HG03354 (cell line): ENCODE measurements around the gene THBS3.
A peak's percentile ranks its signal among the peaks of the same experiment; 100 is the strongest.
"Not testable (repeated sequence)": the region's sequence is repeated elsewhere in the genome, so short reads cannot be mapped to it uniquely, and the experiment has no call there.

Experiments
- ATAC-seq: cut with Tn5 transposase; IDR thresholded peaks from one replicate; pipeline ENCODE4 v1.9.1; 2021; ENCODE audit warnings: mild to moderate bottlenecking; ENCODE audit not compliant: unreplicated experiment, poor library complexity, severe bottlenecking

Gene THBS3

DNA sequence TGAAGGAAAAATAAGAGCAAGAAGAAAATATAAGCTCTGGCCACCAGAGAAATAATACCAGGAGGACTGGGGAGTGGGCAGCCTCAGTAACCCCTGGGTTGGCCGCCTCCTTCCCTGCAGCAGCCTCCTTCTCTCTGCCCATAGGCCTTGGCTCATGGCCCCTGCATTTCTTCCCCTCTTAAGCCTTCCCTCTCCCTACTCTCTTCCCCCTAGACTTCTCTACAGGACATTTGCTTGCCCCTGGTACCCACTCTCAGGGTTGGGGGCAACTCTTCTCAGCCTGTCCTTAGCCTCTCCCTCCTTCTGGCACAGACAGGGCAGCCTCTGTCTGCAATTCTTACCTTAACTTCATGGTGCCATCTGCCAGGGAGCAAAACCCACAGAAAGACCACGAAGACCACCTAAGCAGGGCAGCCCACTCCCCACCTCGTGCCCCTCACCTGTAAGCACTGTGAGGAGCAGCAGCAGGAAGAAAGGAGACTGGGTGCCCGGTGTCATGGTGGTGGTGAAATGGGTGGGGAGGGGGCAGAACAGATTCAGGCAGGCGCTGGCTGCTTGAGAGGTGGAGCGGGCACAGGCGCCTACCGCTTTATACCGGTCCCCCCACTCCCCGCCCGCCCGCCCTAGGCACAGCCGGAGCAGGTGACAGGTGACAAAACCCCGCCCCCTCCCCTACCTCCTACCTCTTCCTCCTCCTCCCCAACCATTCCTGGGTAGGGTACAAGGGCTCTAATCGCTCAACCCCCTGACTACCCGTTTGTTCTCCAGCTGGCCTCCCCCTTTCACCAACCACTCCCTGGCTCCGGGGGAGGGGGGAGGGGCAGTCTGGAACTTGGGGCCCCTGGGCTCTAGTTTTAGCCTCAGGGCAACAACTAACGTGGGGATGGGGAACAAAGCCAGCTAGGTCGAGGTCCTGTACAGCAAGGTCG is 15.1 kb downstream of the THBS3 start:
- no peak for ATAC-seq

DNA sequence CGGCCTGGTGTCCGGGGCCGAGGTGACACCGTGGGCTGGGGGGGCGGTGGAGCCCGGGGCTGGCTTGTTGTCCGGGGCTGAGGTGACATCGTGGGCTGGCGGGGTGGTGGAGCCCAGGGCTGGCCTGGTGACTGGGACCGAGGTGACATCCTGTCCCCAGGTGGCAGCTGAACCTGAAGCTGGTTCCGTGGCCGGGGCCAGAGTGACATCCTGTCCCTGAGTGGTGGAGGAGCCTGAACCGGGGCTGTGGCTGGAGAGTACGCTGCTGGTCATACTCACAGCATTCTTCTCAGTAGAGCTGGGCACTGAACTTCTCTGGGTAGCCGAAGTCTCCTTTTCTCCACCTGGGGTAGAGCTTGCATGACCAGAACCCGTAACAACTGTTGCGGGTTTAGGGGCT is 15.8 kb downstream of the THBS3 start:
- no peak for ATAC-seq

DNA sequence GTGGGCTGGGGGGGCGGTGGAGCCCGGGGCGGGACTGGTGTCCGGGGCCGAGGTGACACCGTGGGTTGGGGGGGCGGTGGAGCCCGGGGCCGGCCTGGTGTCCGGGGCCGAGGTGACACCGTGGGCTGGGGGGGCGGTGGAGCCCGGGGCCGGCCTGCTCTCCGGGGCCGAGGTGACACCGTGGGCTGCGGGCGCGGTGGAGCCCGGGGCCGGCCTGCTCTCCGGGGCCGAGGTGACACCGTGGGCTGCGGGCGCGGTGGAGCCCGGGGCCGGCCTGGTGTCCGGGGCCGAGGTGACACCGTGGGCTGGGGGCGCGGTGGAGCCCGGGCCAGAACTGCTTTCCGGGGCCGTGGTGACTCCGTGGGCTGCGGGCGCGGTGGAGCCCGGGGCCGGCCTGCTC is 17.8 kb downstream of the THBS3 start:
- not testable (repeated sequence) for ATAC-seq

DNA sequence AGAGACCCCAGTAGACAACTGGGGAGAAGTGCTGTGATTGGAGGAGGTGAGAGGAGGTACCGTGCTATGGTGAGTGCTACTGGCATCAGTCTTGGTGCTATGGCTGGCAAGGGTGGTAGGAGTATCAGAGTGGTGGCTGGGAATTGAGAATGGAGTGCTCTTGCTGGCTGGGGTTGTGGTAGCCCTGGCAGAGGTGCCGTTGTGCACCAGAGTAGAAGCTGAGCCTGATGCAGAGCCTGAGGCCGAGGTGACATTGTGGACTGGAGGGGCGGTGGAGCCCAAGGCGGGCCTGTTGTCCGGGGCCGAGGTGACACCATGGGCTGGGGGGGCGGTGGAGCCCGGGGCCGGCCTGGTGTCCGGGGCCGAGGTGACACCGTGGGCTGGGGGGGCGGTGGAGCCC is 19.4 kb downstream of the THBS3 start:
- ATAC-seq, result no peak

DNA sequence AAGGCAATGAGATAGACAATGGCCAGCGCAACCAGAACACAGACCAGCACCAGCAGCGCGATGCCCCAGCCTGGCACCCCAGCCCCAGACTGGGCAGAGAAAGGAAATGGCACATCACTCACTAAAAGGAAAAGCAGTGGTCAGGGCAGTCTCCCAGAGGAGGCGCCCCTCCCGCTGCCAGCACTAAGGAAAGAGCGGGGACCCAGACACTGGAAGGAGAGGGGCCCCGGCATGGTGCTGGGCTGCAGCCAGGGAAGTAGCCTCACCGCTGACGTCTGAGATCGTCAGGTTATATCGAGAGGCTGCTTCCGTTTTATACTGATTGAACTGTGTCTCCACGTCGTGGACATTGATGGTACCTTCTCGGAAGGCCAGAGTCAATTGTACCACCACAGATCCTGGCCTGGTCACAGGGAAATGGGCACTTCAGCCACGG is 20.2 kb downstream of the THBS3 start:
- ATAC-seq, result no peak

GRCh38 chr1:155186794-155187455 is 20.8 kb downstream of the THBS3 start:
- ATAC-seq, result no peak

DNA sequence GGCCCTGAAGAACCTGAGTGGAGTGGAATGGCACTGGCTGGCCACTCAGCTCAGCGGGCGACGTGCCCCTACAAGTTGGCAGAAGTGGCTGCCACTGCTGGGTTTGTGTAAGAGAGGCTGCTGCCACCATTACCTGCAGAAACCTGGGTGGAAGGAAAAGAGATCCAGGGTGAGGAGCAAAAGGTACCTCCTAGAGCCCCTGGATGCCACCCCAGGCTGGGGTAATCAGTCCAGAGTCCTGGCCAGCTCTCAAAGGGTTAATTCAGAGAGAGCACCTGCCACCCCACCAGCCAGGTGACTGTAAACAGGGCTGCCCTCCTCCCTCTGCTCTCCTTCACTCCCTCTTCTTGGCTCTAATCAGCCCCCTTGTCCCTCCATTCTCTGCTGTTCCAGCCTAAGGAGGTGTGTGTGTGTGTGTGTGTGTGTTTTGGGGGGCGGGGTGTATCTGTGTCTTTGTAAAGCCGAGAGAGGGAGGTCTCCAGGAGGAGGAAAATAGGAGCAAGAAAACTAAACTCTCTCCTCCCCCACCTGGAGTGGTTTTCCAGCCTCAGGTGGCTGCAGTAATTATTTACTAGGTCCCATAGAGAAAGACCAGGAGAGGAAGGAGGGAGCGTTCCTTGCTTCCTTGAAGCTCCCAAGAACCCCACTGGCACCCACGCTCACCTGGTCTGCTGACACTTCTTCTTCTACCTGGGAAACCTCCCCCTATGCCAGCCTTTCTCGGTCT is 21.5 kb downstream of the THBS3 start:
- no peak for ATAC-seq

- peak; percentile 11 for ATAC-seq
Observed at GRCh38 chr1:155185783-155186066, 22.0 kb downstream of the THBS3 start.

GRCh38 chr1:155184835-155185782 is 22.6 kb downstream of the THBS3 start:
- ATAC-seq, result peak; percentile 94

DNA sequence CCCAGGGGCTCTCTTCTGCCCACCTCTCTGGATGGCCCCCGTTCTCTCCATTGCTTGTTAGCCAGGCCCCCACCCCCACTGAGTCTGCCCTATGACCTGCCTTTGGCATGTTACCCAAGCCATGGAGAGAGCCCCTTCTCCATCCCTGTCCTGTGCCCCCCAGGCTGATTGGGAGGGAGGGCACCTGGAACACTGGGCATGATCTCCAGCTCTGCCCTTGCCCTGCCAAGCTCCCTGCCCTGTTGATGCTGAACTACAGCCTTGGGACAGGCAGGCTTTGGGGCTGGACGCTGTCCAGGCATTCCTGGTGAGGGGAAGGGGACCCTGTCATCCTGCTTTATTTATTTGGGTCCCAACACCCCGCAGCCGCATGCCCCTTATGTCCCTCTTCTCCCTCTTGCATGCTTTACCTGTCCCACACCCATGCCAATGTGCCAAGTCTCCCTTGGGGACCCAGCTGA is 23.3 kb downstream of the THBS3 start:
- ATAC-seq, result no peak

- no peak for ATAC-seq
Observed at GRCh38 chr1:155183775-155184221, 23.9 kb downstream of the THBS3 start.

GRCh38 chr1:155182052-155182550 is 25.6 kb downstream of the THBS3 start:
- no peak for ATAC-seq

- ATAC-seq, result no peak
Observed at GRCh38 chr1:155181371-155182051, 26.2 kb downstream of the THBS3 start.

DNA sequence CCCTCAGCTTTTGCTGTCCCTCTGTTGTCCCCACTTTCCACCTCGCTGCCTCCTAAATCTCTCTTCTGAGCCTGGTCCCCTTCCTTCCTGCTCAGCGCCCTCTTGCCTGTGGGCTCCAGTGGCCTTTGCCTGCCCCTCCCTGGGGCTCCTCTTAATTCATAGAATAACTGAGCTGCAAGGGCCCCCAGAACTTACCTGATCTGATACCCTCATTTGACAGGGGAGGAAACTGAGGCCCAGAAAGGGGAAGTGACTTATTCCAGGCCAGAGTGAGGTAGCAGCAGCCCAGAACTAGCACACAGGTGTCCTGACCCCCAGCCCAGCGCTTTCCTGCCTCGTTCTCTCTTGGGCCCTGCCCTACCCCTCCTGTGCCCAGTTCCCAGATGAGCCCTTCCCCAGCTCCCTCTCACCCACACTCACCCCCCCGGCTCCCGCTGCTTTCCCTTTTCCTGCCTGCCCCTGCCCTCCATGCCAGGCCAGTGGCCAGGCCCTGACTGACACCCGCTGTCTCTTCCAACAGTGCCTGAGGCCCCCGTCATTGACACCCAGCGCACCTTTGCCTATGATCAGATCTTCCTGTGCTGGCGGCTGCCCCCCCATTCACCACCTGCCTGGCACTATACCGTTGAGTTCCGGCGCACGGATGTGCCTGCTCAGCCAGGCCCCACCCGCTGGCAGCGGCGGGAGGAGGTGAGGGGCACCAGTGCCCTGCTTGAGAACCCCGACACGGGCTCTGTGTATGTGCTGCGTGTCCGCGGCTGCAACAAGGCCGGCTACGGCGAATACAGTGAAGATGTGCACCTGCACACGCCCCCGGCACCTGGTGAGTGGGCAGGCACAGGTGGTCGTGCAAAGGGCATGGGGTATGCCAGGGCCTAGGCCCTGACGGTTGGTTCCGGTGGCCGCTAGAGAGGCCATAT is 28.3 kb downstream of the THBS3 start:
- ATAC-seq, result no peak

GRCh38 chr1:155178441-155179111 is 29.1 kb downstream of the THBS3 start:
- no peak for ATAC-seq

DNA sequence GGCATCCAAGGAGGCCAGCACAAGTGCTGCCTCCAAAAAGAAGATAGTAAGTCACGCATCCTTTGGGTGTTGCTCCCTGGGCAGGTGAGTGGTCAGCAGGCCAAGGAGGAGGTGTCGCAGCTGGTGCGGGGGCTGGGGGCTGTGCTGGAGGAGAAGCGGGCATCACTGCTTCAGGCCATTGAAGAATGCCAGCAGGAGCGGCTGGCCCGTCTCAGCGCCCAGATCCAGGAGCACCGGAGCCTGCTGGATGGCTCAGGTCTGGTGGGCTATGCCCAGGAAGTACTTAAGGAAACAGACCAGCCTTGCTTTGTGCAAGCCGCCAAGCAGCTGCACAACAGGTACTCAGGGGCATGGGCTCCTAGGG is 29.8 kb downstream of the THBS3 start:
- no peak for ATAC-seq

- ATAC-seq, result no peak
Observed at GRCh38 chr1:155177192-155177917, 30.3 kb downstream of the THBS3 start.
